Natural killer cell (primary cell): ENCODE data around the gene CHST11. TPM values are rescaled to one million over a fixed set of nuclear protein-coding genes. Genes with fewer than 3 reads are reported as not detected.

Source experiments
- ATAC-seq, 3 donors: fragments of 150-1000 bp in 2 of 3; fragments of 200-7000 bp in 1 of 3; cut with Tn5 transposase; 1 replicate in 1 of 3; 2 replicates in 2 of 3; pipeline ENCODE4 v1.10.0; 2021; ENCODE audit warnings: mild to moderate bottlenecking in 2 of 3, moderate library complexity in 2 of 3
- DNase-seq, 2 donors: peaks; one replicate each; pipeline versions ENCODE4 v3.0.0 to v3.0.0-alpha.2; 2013 to 2021; ENCODE audit warnings: mixed read lengths in 1 of 2
- H3K27ac ChIP-seq: one replicate; pipeline ENCODE4 v1.5.1; 2013; ENCODE audit warnings: mild to moderate bottlenecking, low read length
- H3K27me3 ChIP-seq: one replicate; pipeline ENCODE4 v1.6.1; 2013; ENCODE audit warnings: low read length; ENCODE audit not compliant: control insufficient read depth, insufficient read depth
- H3K36me3 ChIP-seq: one replicate; pipeline ENCODE4 v1.6.1; 2013; ENCODE audit warnings: low read length; ENCODE audit not compliant: control insufficient read depth, insufficient read depth
- H3K4me1 ChIP-seq: one replicate; pipeline ENCODE4 v1.6.1; 2013; ENCODE audit warnings: low read length; ENCODE audit not compliant: control insufficient read depth, insufficient read depth
- H3K4me3 ChIP-seq: one replicate; pipeline ENCODE4 v1.5.1; 2013; ENCODE audit warnings: low read length
- H3K9me3 ChIP-seq: one replicate; pipeline ENCODE4 v1.6.1; 2013; ENCODE audit warnings: low read length; ENCODE audit not compliant: control insufficient read depth, insufficient read depth
- H3K27ac Mint-ChIP-seq, 2 donors: one replicate each; pipeline ENCODE4 v1.8.0; 2022; ENCODE audit warnings: mild to moderate bottlenecking in 2 of 2, mixed read lengths in 2 of 2, moderate library complexity in 1 of 2
- H3K27me3 Mint-ChIP-seq, 2 donors: one replicate each; pipeline ENCODE4 v1.8.0; 2022; ENCODE audit warnings: low read depth in 2 of 2, mixed read lengths in 2 of 2
- H3K36me3 Mint-ChIP-seq: one replicate; pipeline ENCODE4 v1.8.0; 2022; ENCODE audit warnings: mixed read lengths
- H3K4me1 Mint-ChIP-seq, 2 donors: one replicate each; pipeline ENCODE4 v1.8.0; 2022; ENCODE audit warnings: mixed read lengths in 2 of 2
- H3K4me3 Mint-ChIP-seq: one replicate; pipeline ENCODE4 v1.8.0; 2022; ENCODE audit warnings: mild to moderate bottlenecking, moderate library complexity, mixed read lengths
- H3K9me3 Mint-ChIP-seq, 2 donors: one replicate each; pipeline ENCODE4 v1.8.0; 2022; ENCODE audit warnings: mixed read lengths in 2 of 2
- WGBS: methylation state at CpG from one replicate; pipeline ENCODE4 v1.1.7; 2013; ENCODE audit warnings: missing lambda C conversion rate; ENCODE audit not compliant: insufficient coverage; 5-methylcytosine and 5-hydroxymethylcytosine counted together
- intact Hi-C: fragments of 100-400 bp; cut with micrococcal nuclease; formaldehyde crosslinking; loops from one replicate; pipeline ENCODE4 v1.14.2; 2022
- total RNA-seq, 4 donors: library from RNA; stranded (reverse); fragments of 120-200 nt in 1 of 4; gene quantifications; one replicate each; pipeline versions ENCODE4 v1.2.3 to v1.2.4, GENCODE V29; 2013 to 2022
- TF ChIP-seq, protein P1 (sequence below): fragments of 200-600 bp; IDR thresholded peaks from one replicate; pipeline ENCODE4 v1.8.0; 2022; ENCODE audit warnings: antibody characterized with exemption

Gene CHST11
- total RNA-seq, 3 donors from 2014 or later (not counting 1 experiment from before 2014, with no cell fraction given): 85.3 to 118 (median 96.1) TPM

DNA sequence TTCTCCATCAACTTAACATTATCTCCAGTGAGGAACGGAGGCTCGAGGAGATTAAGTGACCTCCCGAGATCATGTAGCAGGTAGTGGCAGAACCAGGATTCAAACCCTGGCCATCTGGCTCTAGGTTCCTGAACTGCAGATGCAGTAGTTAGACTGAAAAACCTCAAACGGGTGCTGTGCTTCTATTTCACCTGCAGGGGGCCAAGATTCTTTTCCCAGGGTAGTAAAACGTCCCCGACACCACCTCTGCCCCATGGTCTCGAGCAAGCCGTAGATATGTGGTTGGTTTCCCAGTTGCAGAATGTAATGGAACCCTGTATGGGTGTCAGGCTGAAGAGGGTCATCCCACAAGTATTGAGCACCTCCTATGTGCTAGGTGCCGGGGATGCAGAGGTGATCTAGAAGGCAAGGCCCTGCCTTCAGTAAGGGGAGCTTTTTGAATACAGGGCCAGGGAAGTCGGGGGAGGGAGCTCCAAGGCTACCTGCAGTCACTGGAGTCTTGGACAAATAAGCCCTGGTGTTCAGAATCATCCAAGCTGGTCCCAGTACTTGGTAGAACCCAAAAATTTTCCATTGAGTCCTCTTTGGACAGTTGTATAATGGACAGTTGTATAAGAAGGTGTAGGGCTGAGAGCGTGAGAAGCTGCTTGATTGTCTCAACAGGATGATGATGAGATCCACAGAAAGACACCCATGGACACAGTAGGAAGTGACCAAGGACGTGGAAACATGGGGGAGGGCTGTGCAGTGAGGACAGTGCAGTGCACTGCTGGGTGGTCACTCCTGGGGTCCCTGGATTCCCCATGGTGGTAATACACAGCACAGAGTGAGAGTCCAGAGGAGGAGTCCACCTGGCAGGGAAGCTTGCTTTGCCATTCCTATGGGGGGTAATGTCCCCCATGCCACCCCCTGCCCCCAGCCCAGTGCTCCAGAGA is 197.2 kb downstream of the CHST11 start:
- no peak overlapping the region for H3K4me3 Mint-ChIP-seq
- Histone ChIP-seq H3K27me3 (no peaks in the 10 kb centered on the region), H3K36me3 (no peaks in the 10 kb centered on the region), H3K4me1 (peaks cover 35% of the 10 kb centered on the region), H3K27ac (no peak overlapping the region), H3K9me3 (no peaks in the 10 kb centered on the region), H3K4me3 (no peak overlapping the region)
- peak; percentile 47 to 61 (median 60) for ATAC-seq
- peak in 1 of 2 donors; percentile 55 for DNase-seq
- TF ChIP-seq, protein P1, sequence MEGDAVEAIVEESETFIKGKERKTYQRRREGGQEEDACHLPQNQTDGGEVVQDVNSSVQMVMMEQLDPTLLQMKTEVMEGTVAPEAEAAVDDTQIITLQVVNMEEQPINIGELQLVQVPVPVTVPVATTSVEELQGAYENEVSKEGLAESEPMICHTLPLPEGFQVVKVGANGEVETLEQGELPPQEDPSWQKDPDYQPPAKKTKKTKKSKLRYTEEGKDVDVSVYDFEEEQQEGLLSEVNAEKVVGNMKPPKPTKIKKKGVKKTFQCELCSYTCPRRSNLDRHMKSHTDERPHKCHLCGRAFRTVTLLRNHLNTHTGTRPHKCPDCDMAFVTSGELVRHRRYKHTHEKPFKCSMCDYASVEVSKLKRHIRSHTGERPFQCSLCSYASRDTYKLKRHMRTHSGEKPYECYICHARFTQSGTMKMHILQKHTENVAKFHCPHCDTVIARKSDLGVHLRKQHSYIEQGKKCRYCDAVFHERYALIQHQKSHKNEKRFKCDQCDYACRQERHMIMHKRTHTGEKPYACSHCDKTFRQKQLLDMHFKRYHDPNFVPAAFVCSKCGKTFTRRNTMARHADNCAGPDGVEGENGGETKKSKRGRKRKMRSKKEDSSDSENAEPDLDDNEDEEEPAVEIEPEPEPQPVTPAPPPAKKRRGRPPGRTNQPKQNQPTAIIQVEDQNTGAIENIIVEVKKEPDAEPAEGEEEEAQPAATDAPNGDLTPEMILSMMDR: peak; percentile 42
- no peaks in the 10 kb centered on the region for H3K9me3 Mint-ChIP-seq
- 90% methylated on average over 12 of the region's 12 CpGs for WGBS
- H3K36me3 Mint-ChIP-seq: no peaks in the 10 kb centered on the region
- intact Hi-C loops: no loop called here
- no peaks in the 10 kb centered on the region for H3K27me3 Mint-ChIP-seq
- H3K4me1 Mint-ChIP-seq: peaks cover 87 to 91% of the 10 kb centered on the region in 2 donors
- peak overlapping the region; percentile 2 to 7 for H3K27ac Mint-ChIP-seq

DNA sequence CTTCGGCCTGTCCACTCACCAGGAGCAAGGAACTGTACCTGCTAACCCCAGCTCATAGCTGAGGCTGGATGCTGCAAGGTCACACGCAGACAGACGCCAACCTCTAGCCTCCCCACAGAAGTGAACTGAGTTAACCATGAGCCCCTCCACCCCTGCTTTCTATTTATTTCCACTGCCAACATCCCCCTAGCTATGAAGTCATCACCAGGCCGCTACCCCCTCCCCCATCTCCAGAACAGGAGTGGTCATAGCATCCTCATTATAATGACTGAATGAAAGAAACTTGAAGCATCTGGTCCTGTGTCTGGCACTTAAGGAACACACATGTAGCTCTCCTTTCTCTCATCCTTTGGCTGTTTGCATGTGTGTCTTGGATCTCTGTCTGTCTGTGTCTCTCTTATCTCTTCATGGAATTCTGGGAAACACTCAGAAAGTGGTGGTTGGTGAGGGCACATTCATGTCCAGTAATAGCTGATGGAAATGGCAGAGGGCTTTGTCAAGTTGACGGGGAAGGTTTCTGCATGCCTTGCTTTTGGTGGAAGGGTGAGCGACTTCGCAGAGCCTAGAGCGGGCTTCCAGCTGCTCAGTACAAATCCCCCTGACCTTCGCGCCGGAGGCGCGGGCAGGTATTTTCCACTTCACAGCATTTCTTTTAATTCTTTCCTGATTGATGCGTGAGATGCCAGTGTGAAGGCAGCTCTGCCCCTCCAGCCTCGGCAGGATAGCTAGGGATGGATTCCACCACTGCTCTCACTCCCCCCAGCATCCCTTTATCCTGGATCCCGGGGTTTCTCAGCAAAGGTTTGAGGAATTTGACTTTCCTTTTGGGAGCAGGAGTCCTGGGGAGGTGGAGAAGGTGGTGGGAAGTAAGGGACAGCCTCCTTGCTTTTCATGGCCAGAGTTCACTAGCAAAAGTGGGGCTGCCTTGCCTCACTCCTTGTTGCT is 198.2 kb downstream of the CHST11 start:
- TF ChIP-seq, protein P1: no peak
- intact Hi-C loops: no loop called here
- no peaks in the 10 kb centered on the region for H3K36me3 Mint-ChIP-seq
- H3K27me3 ChIP-seq: no peaks in the 10 kb centered on the region
- H3K27me3 Mint-ChIP-seq: no peaks in the 10 kb centered on the region
- peak overlapping the region; percentile 2 to 43 for H3K27ac Mint-ChIP-seq
- no peak for ATAC-seq
- H3K4me1 ChIP-seq: peaks cover 32% of the 10 kb centered on the region
- H3K9me3 Mint-ChIP-seq: no peaks in the 10 kb centered on the region
- WGBS: 98% methylated on average over 15 of the region's 16 CpGs
- H3K4me1 Mint-ChIP-seq: peaks cover 81 to 85% of the 10 kb centered on the region in 2 donors
- H3K36me3 ChIP-seq: no peaks in the 10 kb centered on the region
- H3K4me3 Mint-ChIP-seq: no peak overlapping the region
- no peak overlapping the region for H3K4me3 ChIP-seq
- no peak for DNase-seq
- no peak overlapping the region for H3K27ac ChIP-seq
- no peaks in the 10 kb centered on the region for H3K9me3 ChIP-seq

DNA sequence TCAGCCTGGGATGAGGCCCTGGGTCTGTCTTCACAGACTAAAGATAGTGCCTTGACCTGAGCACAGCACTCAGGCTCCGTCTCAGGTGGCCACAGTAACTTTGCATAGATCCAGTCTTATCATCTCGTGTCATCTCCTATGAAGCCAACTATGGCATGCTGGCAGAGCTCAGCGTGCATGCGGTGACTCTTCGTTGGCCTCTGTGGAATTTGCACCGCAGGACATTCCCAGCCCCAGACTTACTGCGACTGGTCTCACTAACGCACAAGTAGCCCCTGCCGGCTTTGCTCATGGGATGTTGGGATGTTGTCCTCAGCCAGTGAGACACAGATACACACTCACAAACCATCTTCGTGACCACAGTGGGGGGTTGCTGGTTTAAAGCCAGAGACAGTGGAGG is 199.6 kb downstream of the CHST11 start:
- H3K9me3 ChIP-seq: no peaks in the 10 kb centered on the region
- no peaks in the 10 kb centered on the region for H3K36me3 Mint-ChIP-seq
- H3K4me3 ChIP-seq: no peak overlapping the region
- no peak overlapping the region for H3K4me3 Mint-ChIP-seq
- intact Hi-C loops: no loop called here
- DNase-seq (no peak), ATAC-seq (no peak)
- no peaks in the 10 kb centered on the region for H3K9me3 Mint-ChIP-seq
- H3K4me1 Mint-ChIP-seq: peaks cover 88 to 90% of the 10 kb centered on the region in 2 donors
- TF ChIP-seq, protein P1: no peak
- peak overlapping the region; percentile 2 to 43 for H3K27ac Mint-ChIP-seq
- 93% methylated on average over 9 of the region's 10 CpGs for whole genome bisulfite sequencing
- H3K27me3 Mint-ChIP-seq: no peaks in the 10 kb centered on the region
- no peaks in the 10 kb centered on the region for H3K27me3 ChIP-seq
- no peaks in the 10 kb centered on the region for H3K36me3 ChIP-seq
- H3K27ac ChIP-seq: no peak overlapping the region
- peaks cover 24% of the 10 kb centered on the region for H3K4me1 ChIP-seq
